GM12878 (cell line): ENCODE results near the gene FOXJ3. TPM values are rescaled to one million over a fixed set of nuclear protein-coding genes. Genes with fewer than 3 reads are reported as not detected.

Experiments
- ATAC-seq: fragments of 200-7000 bp; cut with Tn5 transposase; 3 replicates; pipeline ENCODE4 v1.9.1; 2020; ENCODE audit warnings: mild to moderate bottlenecking, moderate library complexity
- BruUV-seq: library from RNA; stranded (reverse); fragments of 400-500 nt; replicated peaks from 2 replicates; lab custom pipeline; 2021; lab: Mats Ljungman, UMichigan
- CTCF ChIA-PET: fragments of 300-600 bp; sonication (Branson Sonifier 250); formaldehyde crosslinking; extraction: SDS; loops from one replicate; lab custom pipeline; 2021; ENCODE audit warnings: inconsistent platforms; lab: Yijun Ruan, JAX
- POLR2A ChIA-PET: fragments of 350-600 bp; formaldehyde crosslinking; extraction: SDS; loops from one replicate; lab custom pipeline; 2021; ENCODE audit warnings: inconsistent platforms; lab: Charles Lee
- RAD21 ChIA-PET: fragments of 300-600 bp; sonication (Branson Sonifier 250); formaldehyde crosslinking; loops from one replicate; lab custom pipeline; 2023; ENCODE audit warnings: antibody characterized with exemption; ENCODE audit not compliant: unreplicated experiment; lab: Charles Lee
- SMC1A ChIA-PET: fragments of 300-600 bp; sonication (Branson Sonifier 250); formaldehyde crosslinking; loops from one replicate; lab custom pipeline; 2023; ENCODE audit not compliant: unreplicated experiment, uncharacterized antibody; lab: Charles Lee
- DNase-seq: peaks from one replicate; pipeline ENCODE4 v3.0.0-alpha.2; 2011; ENCODE audit warnings: low read depth, low spot score
- FAIRE-seq: peaks from 3 replicates; lab custom pipeline; 2011; peaks lifted over from hg19 to GRCh38; lab: Jason Lieb, UNC
- H2AFZ ChIP-seq: 2 replicates; pipeline ENCODE4 v1.6.0; 2011; ENCODE audit warnings: low read depth, low read length, control low read depth; ENCODE audit not compliant: control insufficient read depth
- H3K27ac ChIP-seq: 2 replicates; pipeline ENCODE4 v1.5.1; 2011; ENCODE audit warnings: control low read depth; ENCODE audit not compliant: control insufficient read depth, insufficient read depth
- H3K27me3 ChIP-seq, 2 experiments: replicated peaks in 1 of 2; 2 replicates each; pipeline versions ENCODE4 v1.6.0 to v1.6.1; 2011; ENCODE audit warnings: low read length in 1 of 2; ENCODE audit not compliant: control insufficient read depth in 2 of 2, insufficient read depth in 2 of 2
- H3K36me3 ChIP-seq, 2 experiments: 2 replicates each; pipeline ENCODE4 v1.5.1; 2011; ENCODE audit warnings: low read length in 1 of 2; ENCODE audit not compliant: control insufficient read depth in 2 of 2, insufficient read depth in 2 of 2
- H3K4me1 ChIP-seq: 2 replicates; pipeline ENCODE4 v1.6.1; 2011; ENCODE audit warnings: mild to moderate bottlenecking, low read length, moderate library complexity, mixed read lengths; ENCODE audit not compliant: control insufficient read depth, insufficient read depth
- H3K4me2 ChIP-seq: 2 replicates; pipeline ENCODE4 v1.6.0; 2011; ENCODE audit warnings: control low read depth; ENCODE audit not compliant: control insufficient read depth, insufficient read depth
- H3K4me3 ChIP-seq: fragments of 200-600 bp; sonication (generic); 2 replicates; pipeline ENCODE4 v1.5.1; 2016
- H3K79me2 ChIP-seq: 2 replicates; pipeline ENCODE4 v1.6.0; 2011; ENCODE audit warnings: low read length; ENCODE audit not compliant: control insufficient read depth, insufficient read depth
- H3K9ac ChIP-seq: 2 replicates; pipeline ENCODE4 v1.8.0; 2011; ENCODE audit warnings: low read length, control low read depth, mixed read lengths; ENCODE audit not compliant: control insufficient read depth, insufficient read depth
- H3K9me3 ChIP-seq: replicated peaks from 3 replicates; pipeline ENCODE4 v1.5.1; 2011; ENCODE audit warnings: mild to moderate bottlenecking, low read length; ENCODE audit not compliant: control insufficient read depth, insufficient read depth
- H4K20me1 ChIP-seq: 2 replicates; pipeline ENCODE4 v1.6.0; 2011; ENCODE audit not compliant: control insufficient read depth, insufficient read depth
- ATF7 ChIP-seq: fragments of 450-650 bp; IDR thresholded peaks from 2 replicates; pipeline ENCODE4 v1.6.1; 2016; ENCODE audit warnings: low read depth, mild to moderate bottlenecking
- CHD1 ChIP-seq: IDR thresholded peaks from 2 replicates; pipeline ENCODE4 v1.6.1; 2012; ENCODE audit warnings: low read depth, low read length, improper control_type of control experiment
- EED ChIP-seq: sonication (generic); IDR thresholded peaks from 2 replicates; pipeline ENCODE4 v1.6.1; 2016; ENCODE audit warnings: antibody characterized with exemption, low read depth
- EGR1 ChIP-seq, 2 experiments: IDR thresholded peaks; 1 replicate in 1 of 2; 2 replicates in 1 of 2; pipeline ENCODE4 v1.6.1; 2011 to 2012; ENCODE audit warnings: low read depth in 2 of 2, low read length in 2 of 2, borderline replicate concordance in 1 of 2, mild to moderate bottlenecking in 1 of 2, moderate library complexity in 1 of 2
- ESRRA ChIP-seq: IDR thresholded peaks from 2 replicates; pipeline ENCODE4 v1.6.1; 2012; ENCODE audit warnings: mild to moderate bottlenecking, low read length, improper control_type of control experiment
- NFYA ChIP-seq: IDR thresholded peaks from 2 replicates; pipeline ENCODE4 v1.6.1; 2011; ENCODE audit warnings: low read depth, mild to moderate bottlenecking, low read length, improper control_type of control experiment, borderline replicate concordance
- NR2F1 ChIP-seq: fragments of 450-650 bp; conservative IDR thresholded peaks from 2 replicates; pipeline ENCODE4 v1.6.1; 2017; ENCODE audit warnings: mild to moderate bottlenecking
- POLR2A ChIP-seq: IDR thresholded peaks from 2 replicates; pipeline ENCODE4 v1.6.1; 2011; ENCODE audit warnings: low read depth, mild to moderate bottlenecking, low read length
- SIN3A ChIP-seq: IDR thresholded peaks from 2 replicates; pipeline ENCODE4 v1.6.1; 2012; ENCODE audit warnings: low read depth, low read length, improper control_type of control experiment
- SMARCA5 ChIP-seq: fragments of 450-650 bp; IDR thresholded peaks from 2 replicates; pipeline ENCODE4 v1.6.1; 2017; ENCODE audit warnings: mild to moderate bottlenecking
- SREBF2 ChIP-seq: IDR thresholded peaks from 2 replicates; pipeline ENCODE4 v1.6.1; 2012; ENCODE audit warnings: mild to moderate bottlenecking, low read length
- SRF ChIP-seq, 2 experiments: IDR thresholded peaks; 2 replicates each; pipeline ENCODE4 v1.6.1; 2011; ENCODE audit warnings: low read depth in 2 of 2, low read length in 2 of 2, mild to moderate bottlenecking in 1 of 2, moderate library complexity in 1 of 2
- STAT3 ChIP-seq: IDR thresholded peaks from 2 replicates; pipeline ENCODE4 v1.6.1; 2011; ENCODE audit warnings: low read depth, low read length, improper control_type of control experiment
- TBL1XR1 ChIP-seq: IDR thresholded peaks from 2 replicates; pipeline ENCODE4 v1.6.1; 2012; ENCODE audit warnings: low read depth, low read length, improper control_type of control experiment
- WRNIP1 ChIP-seq: IDR thresholded peaks from 2 replicates; pipeline ENCODE4 v1.6.1; 2011; ENCODE audit warnings: low read depth, low read length, improper control_type of control experiment, borderline replicate concordance
- WGBS: methylation state at CpG from one replicate; pipeline ENCODE4 v1.1.6; 2016; ENCODE audit warnings: low lambda C conversion rate; ENCODE audit not compliant: insufficient replicate concordance, insufficient coverage; ENCODE audit errors: missing lambda C conversion rate; 5-methylcytosine and 5-hydroxymethylcytosine counted together
- in situ Hi-C: fragments of 300-500 bp; cut with MboI; formaldehyde crosslinking; loops from 9 replicates; pipeline ENCODE4 v1.14.3; 2018; ENCODE audit warnings: mixed read lengths
- intact Hi-C: fragments of 100-400 bp; cut with micrococcal nuclease; formaldehyde crosslinking; loops from one replicate; pipeline ENCODE4 v1.14.2; 2022; ENCODE audit not compliant: unreplicated experiment
- polyA plus RNA-seq, 11 experiments: library from polyadenylated mRNA; depleted of rRNA in 4 of 11; unstranded in 6 of 11; stranded (reverse) in 5 of 11; fragments of >200 nt; fragmentation: Nextera tagmentation in 4 of 11; fragmentation: Illumina TruSeq in 1 of 11; extraction: Ambion mirVana in 4 of 11; extraction: Trizol in 1 of 11; gene quantifications; 1 replicate in 1 of 11; 2 replicates in 10 of 11; pipeline versions ENCODE4 v1.2.1 to v1.2.3, GENCODE V29; 2011 to 2016; ENCODE audit warnings: inconsistent platforms in 2 of 11, missing spikeins in 2 of 11, low read depth in 1 of 11
- total RNA-seq, 4 experiments: library from RNA; depleted of rRNA in 3 of 4; stranded (reverse); fragments of >200 nt in 3 of 4; fragmentation: Illumina TruSeq in 1 of 4; extraction: Trizol in 1 of 4; gene quantifications; 2 replicates each; pipeline versions ENCODE4 v1.2.1 to v1.2.3, GENCODE V29; 2013 to 2021
- TF ChIP-seq, protein P1 (sequence below): fragments of 450-650 bp; IDR thresholded peaks from 2 replicates; pipeline ENCODE4 v1.6.1; 2017; ENCODE audit warnings: mild to moderate bottlenecking
- TF ChIP-seq, protein P2 (sequence below): IDR thresholded peaks from 2 replicates; pipeline ENCODE4 v1.6.1; 2012; ENCODE audit warnings: mild to moderate bottlenecking, low read depth, low read length
- TF ChIP-seq, protein P3 (sequence below): IDR thresholded peaks from 2 replicates; pipeline ENCODE4 v1.6.1; 2011; ENCODE audit warnings: mild to moderate bottlenecking, low read depth, low read length, moderate library complexity; ENCODE audit not compliant: insufficient replicate concordance

FOXJ3 gene
- total and polyA plus RNA-seq, 10 of the 15 experiments (the other 5 are each of a cell fraction or from before 2014, with no cell fraction given): 9.5 to 54.2 (median 24.7) TPM

DNA sequence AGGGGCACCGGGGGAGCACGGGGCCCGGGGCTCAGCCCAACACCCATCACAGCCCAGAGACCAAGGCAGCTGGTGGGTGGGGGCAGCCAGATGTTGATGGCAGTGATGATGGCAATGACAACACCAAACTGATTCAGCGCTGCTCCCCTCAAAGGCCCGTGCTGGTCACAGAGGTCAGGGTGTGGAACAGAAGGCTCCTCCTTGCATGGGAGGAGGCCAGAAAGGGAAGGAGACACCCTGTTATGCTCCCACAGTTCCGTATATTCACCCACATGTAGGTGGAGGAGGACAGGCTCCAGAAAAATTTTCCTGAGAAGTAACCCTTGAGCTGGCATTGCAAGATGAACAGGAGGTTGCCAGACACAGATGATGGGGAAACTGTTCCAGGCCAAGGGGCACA lies 181.4 kb downstream of the FOXJ3 start:
- H3K9me3 ChIP-seq: no peaks in the 10 kb centered on the region
- FAIRE-seq (no peak), ATAC-seq (no peak), DNase-seq (no peak)
- H3K27me3 ChIP-seq: no peaks in the 10 kb centered on the region
- H3K27ac ChIP-seq: no peak overlapping the region
- no peak overlapping the region for H2AFZ ChIP-seq
- H3K4me1 ChIP-seq: no peaks in the 10 kb centered on the region
- ChIA-PET POLR2A (no interaction called here), CTCF (interaction anchor here (0.9 kb wide), 1 partner anchor 20 kb away, joined by 3 read pairs; no protein-coding TSS in a partner anchor), RAD21 (no interaction called here), SMC1A (no interaction called here)
- 40% methylated on average over 6 of the region's 6 CpGs for WGBS
- H3K9ac ChIP-seq: no peak overlapping the region
- H3K79me2 ChIP-seq: no peaks in the 10 kb centered on the region
- no peaks in the 10 kb centered on the region for H3K36me3 ChIP-seq
- in situ Hi-C loops (no loop called here), intact Hi-C loops (no loop called here)
- no peak overlapping the region for H3K4me3 ChIP-seq
- no peak overlapping the region for H3K4me2 ChIP-seq
- H4K20me1 ChIP-seq: no peaks in the 10 kb centered on the region
- BruUV-seq: no TSS peak
- TF ChIP-seq, protein P1, sequence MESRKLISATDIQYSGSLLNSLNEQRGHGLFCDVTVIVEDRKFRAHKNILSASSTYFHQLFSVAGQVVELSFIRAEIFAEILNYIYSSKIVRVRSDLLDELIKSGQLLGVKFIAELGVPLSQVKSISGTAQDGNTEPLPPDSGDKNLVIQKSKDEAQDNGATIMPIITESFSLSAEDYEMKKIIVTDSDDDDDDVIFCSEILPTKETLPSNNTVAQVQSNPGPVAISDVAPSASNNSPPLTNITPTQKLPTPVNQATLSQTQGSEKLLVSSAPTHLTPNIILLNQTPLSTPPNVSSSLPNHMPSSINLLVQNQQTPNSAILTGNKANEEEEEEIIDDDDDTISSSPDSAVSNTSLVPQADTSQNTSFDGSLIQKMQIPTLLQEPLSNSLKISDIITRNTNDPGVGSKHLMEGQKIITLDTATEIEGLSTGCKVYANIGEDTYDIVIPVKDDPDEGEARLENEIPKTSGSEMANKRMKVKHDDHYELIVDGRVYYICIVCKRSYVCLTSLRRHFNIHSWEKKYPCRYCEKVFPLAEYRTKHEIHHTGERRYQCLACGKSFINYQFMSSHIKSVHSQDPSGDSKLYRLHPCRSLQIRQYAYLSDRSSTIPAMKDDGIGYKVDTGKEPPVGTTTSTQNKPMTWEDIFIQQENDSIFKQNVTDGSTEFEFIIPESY: no peak
- TF ChIP-seq EED (no peak), SIN3A (no peak), SRF (IDR thresholded peaks at IDR 0.05; ENCODE audit: low read depth in 2 of 2, low read length in 2 of 2) (no peak), SREBF2 (no peak), ESRRA (no peak), TBL1XR1 (no peak), CHD1 (no peak), WRNIP1 (no peak), ATF7 (no peak), EGR1 (IDR thresholded peaks at IDR 0.05; ENCODE audit: borderline replicate concordance in 1 of 2, low read depth in 2 of 2, low read length in 2 of 2) (no peak), NFYA (no peak), STAT3 (no peak), NR2F1 (no peak), SMARCA5 (no peak), POLR2A (no peak)
- TF ChIP-seq, protein P2, sequence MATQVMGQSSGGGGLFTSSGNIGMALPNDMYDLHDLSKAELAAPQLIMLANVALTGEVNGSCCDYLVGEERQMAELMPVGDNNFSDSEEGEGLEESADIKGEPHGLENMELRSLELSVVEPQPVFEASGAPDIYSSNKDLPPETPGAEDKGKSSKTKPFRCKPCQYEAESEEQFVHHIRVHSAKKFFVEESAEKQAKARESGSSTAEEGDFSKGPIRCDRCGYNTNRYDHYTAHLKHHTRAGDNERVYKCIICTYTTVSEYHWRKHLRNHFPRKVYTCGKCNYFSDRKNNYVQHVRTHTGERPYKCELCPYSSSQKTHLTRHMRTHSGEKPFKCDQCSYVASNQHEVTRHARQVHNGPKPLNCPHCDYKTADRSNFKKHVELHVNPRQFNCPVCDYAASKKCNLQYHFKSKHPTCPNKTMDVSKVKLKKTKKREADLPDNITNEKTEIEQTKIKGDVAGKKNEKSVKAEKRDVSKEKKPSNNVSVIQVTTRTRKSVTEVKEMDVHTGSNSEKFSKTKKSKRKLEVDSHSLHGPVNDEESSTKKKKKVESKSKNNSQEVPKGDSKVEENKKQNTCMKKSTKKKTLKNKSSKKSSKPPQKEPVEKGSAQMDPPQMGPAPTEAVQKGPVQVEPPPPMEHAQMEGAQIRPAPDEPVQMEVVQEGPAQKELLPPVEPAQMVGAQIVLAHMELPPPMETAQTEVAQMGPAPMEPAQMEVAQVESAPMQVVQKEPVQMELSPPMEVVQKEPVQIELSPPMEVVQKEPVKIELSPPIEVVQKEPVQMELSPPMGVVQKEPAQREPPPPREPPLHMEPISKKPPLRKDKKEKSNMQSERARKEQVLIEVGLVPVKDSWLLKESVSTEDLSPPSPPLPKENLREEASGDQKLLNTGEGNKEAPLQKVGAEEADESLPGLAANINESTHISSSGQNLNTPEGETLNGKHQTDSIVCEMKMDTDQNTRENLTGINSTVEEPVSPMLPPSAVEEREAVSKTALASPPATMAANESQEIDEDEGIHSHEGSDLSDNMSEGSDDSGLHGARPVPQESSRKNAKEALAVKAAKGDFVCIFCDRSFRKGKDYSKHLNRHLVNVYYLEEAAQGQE: no peak
- TF ChIP-seq, protein P3, sequence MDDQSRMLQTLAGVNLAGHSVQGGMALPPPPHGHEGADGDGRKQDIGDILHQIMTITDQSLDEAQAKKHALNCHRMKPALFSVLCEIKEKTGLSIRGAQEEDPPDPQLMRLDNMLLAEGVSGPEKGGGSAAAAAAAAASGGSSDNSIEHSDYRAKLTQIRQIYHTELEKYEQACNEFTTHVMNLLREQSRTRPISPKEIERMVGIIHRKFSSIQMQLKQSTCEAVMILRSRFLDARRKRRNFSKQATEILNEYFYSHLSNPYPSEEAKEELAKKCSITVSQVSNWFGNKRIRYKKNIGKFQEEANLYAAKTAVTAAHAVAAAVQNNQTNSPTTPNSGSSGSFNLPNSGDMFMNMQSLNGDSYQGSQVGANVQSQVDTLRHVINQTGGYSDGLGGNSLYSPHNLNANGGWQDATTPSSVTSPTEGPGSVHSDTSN: no peak
